HCT116 (cell line): Measurements from ENCODE around the gene ITPR1. TPM values are rescaled to one million over a fixed set of nuclear protein-coding genes. Genes with fewer than 3 reads are reported as not detected.

Experiments
- ATAC-seq: fragments of 200-7000 bp; cut with Tn5 transposase; 2 replicates; pipeline ENCODE4 v1.9.1; 2020; ENCODE audit warnings: mild to moderate bottlenecking, moderate library complexity
- BruUV-seq: library from RNA; stranded (reverse); fragments of 400-500 nt; replicated peaks from 2 replicates; lab custom pipeline; 2021; lab: Mats Ljungman, UMichigan
- CTCF ChIA-PET: fragments of 300-600 bp; sonication (Branson Sonifier 250); formaldehyde crosslinking; loops from one replicate; lab custom pipeline; 2021; ENCODE audit warnings: antibody characterized with exemption; lab: Charles Lee
- POLR2A ChIA-PET: fragments of 300-600, 350-600 bp; sonication (Branson Sonifier 250); formaldehyde crosslinking; loops from one replicate; lab custom pipeline; 2021; ENCODE audit warnings: antibody characterized with exemption; lab: Charles Lee
- RAD21 ChIA-PET, 2 experiments: fragments of 300-600 bp; sonication (Branson Sonifier 250); formaldehyde crosslinking; loops; one replicate each; lab custom pipeline; 2023; ENCODE audit warnings: low total read pairs in 2 of 2; ENCODE audit not compliant: uncharacterized antibody in 2 of 2, unreplicated experiment in 2 of 2, low non-redundant PET in 1 of 2; lab: Charles Lee
- DNase-seq: peaks from one replicate; pipeline ENCODE4 v3.0.0-alpha.2; 2010; ENCODE audit warnings: low read depth, low spot score
- H2AFZ ChIP-seq: fragments of 200-600 bp; shearing (Covaris generic), sonication (generic); 2 replicates; pipeline ENCODE4 v1.6.1; 2017; ENCODE audit warnings: low read depth, mixed run types, mixed read lengths, antibody characterized with exemption, low read length; ENCODE audit not compliant: poor library complexity, severe bottlenecking
- H3K27ac ChIP-seq: 2 replicates; pipeline ENCODE4 v1.5.1; 2012; ENCODE audit warnings: low read depth, low read length
- H3K27me3 ChIP-seq: fragments of 200-600 bp; sonication (generic); 2 replicates; pipeline ENCODE4 v1.6.1; 2016; ENCODE audit warnings: mixed run types, low read length, mixed read lengths; ENCODE audit not compliant: insufficient read depth
- H3K36me3 ChIP-seq, 2 experiments: fragments of 200-500 bp in 1 of 2; fragments of 200-600 bp in 1 of 2; sonication (Bioruptor generic) in 1 of 2; sonication (generic) in 1 of 2; 2 replicates each; pipeline versions ENCODE4 v1.5.1 to v1.6.1; 2014 to 2016; ENCODE audit warnings: low read length in 2 of 2, inconsistent platforms in 1 of 2, mixed read lengths in 1 of 2, mixed run types in 1 of 2; ENCODE audit not compliant: insufficient read depth in 2 of 2, control insufficient read depth in 1 of 2
- H3K4me1 ChIP-seq, 2 experiments: fragments of 200-600 bp in 1 of 2; sonication (generic) in 1 of 2; 2 replicates each; pipeline versions ENCODE4 v1.5.1 to v1.6.1; 2012 to 2017; ENCODE audit warnings: low read length in 2 of 2, inconsistent platforms in 1 of 2, mild to moderate bottlenecking in 1 of 2, mixed read lengths in 1 of 2, mixed run types in 1 of 2, moderate library complexity in 1 of 2; ENCODE audit not compliant: insufficient read depth in 2 of 2, control insufficient read depth in 1 of 2
- H3K4me2 ChIP-seq: fragments of 200-600 bp; sonication (generic); 2 replicates; pipeline ENCODE4 v1.6.1; 2017; ENCODE audit warnings: mixed run types, low read length, mixed read lengths
- H3K4me3 ChIP-seq, 2 experiments: fragments of 200-600 bp in 1 of 2; sonication (generic) in 1 of 2; replicated peaks in 1 of 2; 2 replicates each; pipeline ENCODE4 v1.5.1; 2011 to 2016; ENCODE audit warnings: low read length in 2 of 2, control low read depth in 1 of 2, low read depth in 1 of 2, mild to moderate bottlenecking in 1 of 2, mixed read lengths in 1 of 2, mixed run types in 1 of 2
- H3K79me2 ChIP-seq: fragments of 200-600 bp; sonication (generic); 2 replicates; pipeline ENCODE4 v1.6.1; 2017; ENCODE audit warnings: mild to moderate bottlenecking, mixed run types, low read length, moderate library complexity, mixed read lengths; ENCODE audit not compliant: insufficient read depth
- H3K9ac ChIP-seq: fragments of 200-600 bp; sonication (generic); 2 replicates; pipeline ENCODE4 v1.6.1; 2016; ENCODE audit warnings: low read length, mixed read lengths
- H3K9me2 ChIP-seq: fragments of 200-600 bp; sonication (generic), shearing (Covaris generic); 2 replicates; pipeline ENCODE4 v1.6.1; 2017; ENCODE audit warnings: mixed run types, mild to moderate bottlenecking, moderate library complexity; ENCODE audit not compliant: insufficient read depth
- H3K9me3 ChIP-seq, 2 experiments: fragments of 200-500 bp in 1 of 2; fragments of 200-600 bp in 1 of 2; sonication (Bioruptor generic) in 1 of 2; sonication (generic) in 1 of 2; 2 replicates each; pipeline ENCODE4 v1.6.1; 2014 to 2017; ENCODE audit warnings: low read length in 2 of 2, mixed read lengths in 2 of 2, inconsistent platforms in 1 of 2, low read depth in 1 of 2, mild to moderate bottlenecking in 1 of 2, mixed run types in 1 of 2, moderate library complexity in 1 of 2; ENCODE audit not compliant: control insufficient read depth in 1 of 2, insufficient read depth in 1 of 2
- H4K20me1 ChIP-seq: fragments of 200-600 bp; sonication (generic), shearing (Covaris generic); 2 replicates; pipeline ENCODE4 v1.6.1; 2017; ENCODE audit warnings: mixed run types, mild to moderate bottlenecking, moderate library complexity; ENCODE audit not compliant: insufficient read depth
- CBX3 ChIP-seq: IDR thresholded peaks from 2 replicates; pipeline ENCODE4 v1.6.1; 2012; ENCODE audit warnings: low read depth
- EGR1 ChIP-seq: IDR thresholded peaks from 2 replicates; pipeline ENCODE4 v1.6.1; 2012; ENCODE audit warnings: low read depth
- ELF1 ChIP-seq: IDR thresholded peaks from 2 replicates; pipeline ENCODE4 v1.6.1; 2012; ENCODE audit warnings: low read depth, borderline replicate concordance
- EZH2phosphoT487 ChIP-seq: fragments of 200-600 bp; IDR thresholded peaks from 2 replicates; pipeline ENCODE4 v1.6.1; 2018; ENCODE audit warnings: antibody characterized with exemption, borderline replicate concordance
- FOSL1 ChIP-seq: IDR thresholded peaks from 2 replicates; pipeline ENCODE4 v1.6.1; 2012; ENCODE audit warnings: low read depth
- POLR2A ChIP-seq: IDR thresholded peaks from 2 replicates; pipeline ENCODE4 v1.7.0; 2011; ENCODE audit warnings: borderline replicate concordance; ENCODE audit not compliant: insufficient read depth, insufficient read length; ENCODE audit errors: extremely low read depth
- POLR2AphosphoS5 ChIP-seq: IDR thresholded peaks from 2 replicates; pipeline ENCODE4 v1.6.1; 2011; ENCODE audit warnings: mild to moderate bottlenecking, low read depth, low read length, moderate library complexity
- RAD21 ChIP-seq: IDR thresholded peaks from 2 replicates; pipeline ENCODE4 v1.6.1; 2012; ENCODE audit warnings: low read depth, mild to moderate bottlenecking
- SIN3A ChIP-seq: IDR thresholded peaks from 2 replicates; pipeline ENCODE4 v1.6.1; 2012; ENCODE audit warnings: low read depth
- SP1 ChIP-seq: IDR thresholded peaks from 2 replicates; pipeline ENCODE4 v1.6.1; 2012; ENCODE audit warnings: low read depth
- TCF7L2 ChIP-seq: IDR thresholded peaks from 2 replicates; pipeline ENCODE4 v1.7.0; 2011; ENCODE audit warnings: borderline replicate concordance, inconsistent platforms; ENCODE audit not compliant: insufficient read depth, insufficient read length; ENCODE audit errors: extremely low read depth
- YY1 ChIP-seq: IDR thresholded peaks from 2 replicates; pipeline ENCODE4 v1.6.1; 2011; ENCODE audit warnings: low read length, low read depth, moderate library complexity, mild to moderate bottlenecking; ENCODE audit not compliant: insufficient replicate concordance; ENCODE audit errors: extremely low read depth
- ZNF274 ChIP-seq: fragments of 200-500 bp; sonication (Bioruptor generic); IDR thresholded peaks from 2 replicates; pipeline ENCODE4 v1.6.1; 2014; ENCODE audit warnings: mild to moderate bottlenecking, low read depth, low read length, inconsistent platforms
- intact Hi-C: fragments of 100-400 bp; cut with micrococcal nuclease; formaldehyde crosslinking; loops from 2 replicates; pipeline ENCODE4 v1.10.0; 2022
- total RNA-seq: library from RNA; stranded (reverse); gene quantifications from one replicate; pipeline ENCODE4 v1.2.1, GENCODE V29; 2021; ENCODE audit not compliant: unreplicated experiment
- TF ChIP-seq, protein P1 (sequence below): IDR thresholded peaks from 2 replicates; pipeline ENCODE4 v1.6.1; 2012
- TF ChIP-seq, protein P2 (sequence below): IDR thresholded peaks from 2 replicates; pipeline ENCODE4 v1.6.1; 2012
- TF ChIP-seq, protein P3 (sequence below): IDR thresholded peaks from 2 replicates; pipeline ENCODE4 v1.6.1; 2012; ENCODE audit warnings: low read depth

Gene ITPR1
- total RNA-seq, 1 experiment from 2014 or later: 9.2 TPM

DNA sequence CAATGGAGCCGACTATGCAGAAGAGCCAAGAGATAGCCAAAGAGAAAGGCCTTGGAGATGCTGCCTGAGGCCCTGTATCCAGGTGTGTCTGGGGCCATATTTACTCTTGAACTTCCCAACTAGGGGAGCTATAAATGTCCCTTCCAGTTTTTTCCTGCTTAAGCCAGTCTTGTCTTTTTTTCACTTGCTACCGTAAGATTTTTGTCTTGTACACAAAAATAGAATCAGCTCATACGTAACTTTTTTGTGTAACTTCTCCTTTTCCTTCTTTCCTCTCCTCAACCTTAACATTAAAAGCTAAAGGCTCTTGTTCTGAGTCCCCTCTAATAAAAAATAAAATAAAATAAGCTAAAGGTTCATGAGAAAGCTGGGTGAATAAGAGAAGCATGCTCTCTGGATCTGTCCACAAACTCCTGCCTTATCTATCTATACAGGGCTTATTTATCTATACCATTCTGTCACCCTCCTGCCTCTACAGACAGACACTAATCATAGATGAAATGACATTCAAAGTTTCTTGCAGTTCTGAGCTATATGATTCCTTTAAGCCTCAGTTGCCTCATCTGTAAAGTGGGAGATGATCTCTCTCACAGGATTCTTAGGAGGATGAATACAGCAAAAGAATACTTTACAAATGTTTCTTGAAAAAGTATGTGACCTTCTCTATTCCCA, 30.6 kb upstream of the ITPR1 start (continued):
- TF ChIP-seq RAD21 (no peak), EZH2phosphoT487 (no peak)
- TF ChIP-seq, all 23 proteins: peak for 0

DNA sequence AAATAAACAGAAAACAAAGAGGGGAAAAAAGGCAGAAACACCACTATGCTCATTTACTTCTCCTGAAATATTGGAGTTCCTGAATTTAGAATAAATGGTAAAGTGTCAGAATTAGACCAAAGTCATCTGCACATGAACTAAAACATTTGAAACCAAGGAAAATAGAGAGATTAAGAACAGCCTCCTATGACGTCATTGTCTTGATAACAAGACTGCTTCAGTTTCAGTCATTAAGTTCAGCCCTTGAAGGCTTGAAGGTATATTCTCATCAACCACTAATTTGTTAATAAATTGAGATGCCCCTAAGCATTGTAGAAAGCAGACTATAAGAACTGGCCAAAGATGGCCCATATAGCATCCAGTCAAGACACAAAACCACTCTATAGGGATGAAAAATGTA, 28.6 kb upstream of the ITPR1 start:
- Histone ChIP-seq H3K4me2 (no peak overlapping the region), H3K9me2 (no peaks in the 10 kb centered on the region), H3K9ac (no peak overlapping the region), H3K4me3 (no peak overlapping the region), H3K27me3 (no peaks in the 10 kb centered on the region), H3K9me3 (no peaks in the 10 kb centered on the region), H3K27ac (no peak overlapping the region), H3K36me3 (no peaks in the 10 kb centered on the region), H2AFZ (no peak overlapping the region), H3K4me1 (peaks cover 0 to 10% of the 10 kb centered on the region in 2 experiments; a peak in 2 of 4 replicates), H3K79me2 (no peaks in the 10 kb centered on the region; the same call in 1 of the 2 replicates), H4K20me1 (no peaks in the 10 kb centered on the region)
- ChIA-PET RAD21 (no interaction called here), CTCF (no interaction called here), POLR2A (no interaction called here)
- no TSS peak for BruUV-seq
- ATAC-seq: no peak
- TF ChIP-seq FOSL1 (no peak), YY1 (no peak), EGR1 (no peak), POLR2A (no peak), POLR2AphosphoS5 (no peak), ELF1 (no peak), ZNF274 (no peak), SP1 (no peak), TCF7L2 (no peak), CBX3 (no peak), SIN3A (no peak), EZH2phosphoT487 (no peak)
- TF ChIP-seq, protein P1, sequence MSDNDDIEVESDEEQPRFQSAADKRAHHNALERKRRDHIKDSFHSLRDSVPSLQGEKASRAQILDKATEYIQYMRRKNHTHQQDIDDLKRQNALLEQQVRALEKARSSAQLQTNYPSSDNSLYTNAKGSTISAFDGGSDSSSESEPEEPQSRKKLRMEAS: no peak
- TF ChIP-seq, protein P2, sequence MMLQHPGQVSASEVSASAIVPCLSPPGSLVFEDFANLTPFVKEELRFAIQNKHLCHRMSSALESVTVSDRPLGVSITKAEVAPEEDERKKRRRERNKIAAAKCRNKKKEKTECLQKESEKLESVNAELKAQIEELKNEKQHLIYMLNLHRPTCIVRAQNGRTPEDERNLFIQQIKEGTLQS: no peak
- TF ChIP-seq, protein P3, sequence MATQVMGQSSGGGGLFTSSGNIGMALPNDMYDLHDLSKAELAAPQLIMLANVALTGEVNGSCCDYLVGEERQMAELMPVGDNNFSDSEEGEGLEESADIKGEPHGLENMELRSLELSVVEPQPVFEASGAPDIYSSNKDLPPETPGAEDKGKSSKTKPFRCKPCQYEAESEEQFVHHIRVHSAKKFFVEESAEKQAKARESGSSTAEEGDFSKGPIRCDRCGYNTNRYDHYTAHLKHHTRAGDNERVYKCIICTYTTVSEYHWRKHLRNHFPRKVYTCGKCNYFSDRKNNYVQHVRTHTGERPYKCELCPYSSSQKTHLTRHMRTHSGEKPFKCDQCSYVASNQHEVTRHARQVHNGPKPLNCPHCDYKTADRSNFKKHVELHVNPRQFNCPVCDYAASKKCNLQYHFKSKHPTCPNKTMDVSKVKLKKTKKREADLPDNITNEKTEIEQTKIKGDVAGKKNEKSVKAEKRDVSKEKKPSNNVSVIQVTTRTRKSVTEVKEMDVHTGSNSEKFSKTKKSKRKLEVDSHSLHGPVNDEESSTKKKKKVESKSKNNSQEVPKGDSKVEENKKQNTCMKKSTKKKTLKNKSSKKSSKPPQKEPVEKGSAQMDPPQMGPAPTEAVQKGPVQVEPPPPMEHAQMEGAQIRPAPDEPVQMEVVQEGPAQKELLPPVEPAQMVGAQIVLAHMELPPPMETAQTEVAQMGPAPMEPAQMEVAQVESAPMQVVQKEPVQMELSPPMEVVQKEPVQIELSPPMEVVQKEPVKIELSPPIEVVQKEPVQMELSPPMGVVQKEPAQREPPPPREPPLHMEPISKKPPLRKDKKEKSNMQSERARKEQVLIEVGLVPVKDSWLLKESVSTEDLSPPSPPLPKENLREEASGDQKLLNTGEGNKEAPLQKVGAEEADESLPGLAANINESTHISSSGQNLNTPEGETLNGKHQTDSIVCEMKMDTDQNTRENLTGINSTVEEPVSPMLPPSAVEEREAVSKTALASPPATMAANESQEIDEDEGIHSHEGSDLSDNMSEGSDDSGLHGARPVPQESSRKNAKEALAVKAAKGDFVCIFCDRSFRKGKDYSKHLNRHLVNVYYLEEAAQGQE: no peak
- no peak for DNase-seq
- intact Hi-C loops: no loop called here
